Measurements from ENCODE around the gene PDSS2. TPM values are rescaled to one million over a fixed set of nuclear protein-coding genes. Genes with fewer than 3 reads are reported as not detected.

Gene PDSS2
- polyA plus RNA-seq, 1 of the 3 experiments (the other 2 are of a cell fraction): 5.6 TPM

GRCh38 chr6:107271208-107271790 is 188.1 kb downstream of the PDSS2 start:
- no peaks in the 10 kb centered on the region; a peak in 1 of 4 replicates for H3K4me1 ChIP-seq (ENCODE audit: control insufficient read depth in 1 of 2, insufficient read depth in 2 of 2, low read depth in 1 of 2, low read length in 1 of 2)
- TF ChIP-seq NRF1 (IDR thresholded peaks at IDR 0.05; ENCODE audit: low read depth, low read length) (no peak), ZBTB33 (IDR thresholded peaks at IDR 0.05; ENCODE audit: borderline replicate concordance, low read depth) (no peak), POLR2AphosphoS5 (IDR thresholded peaks at IDR 0.05; ENCODE audit: low read depth, low read length) (no peak), SIN3A (IDR thresholded peaks at IDR 0.05; ENCODE audit: borderline replicate concordance, low read depth, low read length) (no peak)
- H3K9me2 ChIP-seq: no peaks in the 10 kb centered on the region
- POLR2A ChIA-PET: no interaction called here
- no peak overlapping the region for H3K4me3 ChIP-seq (ENCODE audit: low read depth in 2 of 2, low read length in 1 of 2)
- no peak for DNase-seq
- no peak overlapping the region for H3K9ac ChIP-seq
- H2AFZ ChIP-seq (ENCODE audit: low read depth): no peak overlapping the region
- H3K4me2 ChIP-seq: no peak overlapping the region
- H3K79me2 ChIP-seq (ENCODE audit: insufficient read depth): no peaks in the 10 kb centered on the region
- H3K9me3 ChIP-seq: no peaks in the 10 kb centered on the region
- no peak overlapping the region for H3K27ac ChIP-seq (ENCODE audit: low read depth in 2 of 2, low read length in 1 of 2)
- H4K20me1 ChIP-seq (ENCODE audit: insufficient read depth): no peaks in the 10 kb centered on the region
- CTCF ChIA-PET: no interaction called here
- no peaks in the 10 kb centered on the region for H3K36me3 ChIP-seq (replicated peaks in 1 of 2; ENCODE audit: control insufficient read depth in 1 of 2, insufficient read depth in 2 of 2, low read length in 1 of 2)
- H3K27me3 ChIP-seq (ENCODE audit: insufficient read depth): no peaks in the 10 kb centered on the region
- H3F3A ChIP-seq (replicated peaks; ENCODE audit: insufficient read depth): no peaks in the 10 kb centered on the region

GRCh38 chr6:107267634-107268033 is 191.7 kb downstream of the PDSS2 start:
- no peak overlapping the region for H3K9ac ChIP-seq
- ChIA-PET CTCF (interaction anchor here (1.0 kb wide), 1 partner anchor 50 kb away, joined by 3 read pairs; no protein-coding TSS in a partner anchor), POLR2A (no interaction called here)
- H3F3A ChIP-seq (replicated peaks; ENCODE audit: insufficient read depth): peaks cover 7% of the 10 kb centered on the region
- H3K4me1 ChIP-seq (ENCODE audit: control insufficient read depth in 1 of 2, insufficient read depth in 2 of 2, low read depth in 1 of 2, low read length in 1 of 2): peaks cover 9 to 15% of the 10 kb centered on the region in 2 experiments; a peak in 3 of 4 replicates
- H3K27me3 ChIP-seq (ENCODE audit: insufficient read depth): no peaks in the 10 kb centered on the region
- no peak overlapping the region for H3K27ac ChIP-seq (ENCODE audit: low read depth in 2 of 2, low read length in 1 of 2)
- DNase-seq: no peak
- H3K9me3 ChIP-seq: no peaks in the 10 kb centered on the region
- H3K9me2 ChIP-seq: no peaks in the 10 kb centered on the region
- TF ChIP-seq JUND (IDR thresholded peaks at IDR 0.05) (no peak), POLR2AphosphoS5 (IDR thresholded peaks at IDR 0.05; ENCODE audit: low read depth, low read length) (no peak), USF1 (IDR thresholded peaks at IDR 0.05; ENCODE audit: borderline replicate concordance, low read depth) (no peak), PBX3 (IDR thresholded peaks at IDR 0.05) (no peak), MEF2A (IDR thresholded peaks at IDR 0.05; ENCODE audit: borderline replicate concordance, low read depth) (no peak), NRF1 (IDR thresholded peaks at IDR 0.05; ENCODE audit: low read depth, low read length) (no peak), ZBTB33 (IDR thresholded peaks at IDR 0.05; ENCODE audit: borderline replicate concordance, low read depth) (no peak), FOXJ3 (CRISPR knock-in tag; IDR thresholded peaks at IDR 0.05) (no peak), RAD21 (IDR thresholded peaks at IDR 0.05; ENCODE audit: low read length) (no peak), USF2 (IDR thresholded peaks at IDR 0.05; ENCODE audit: borderline replicate concordance, low read depth, low read length) (no peak), RCOR1 (IDR thresholded peaks at IDR 0.05; ENCODE audit: low read length) (no peak), EP300 (IDR thresholded peaks at IDR 0.05; ENCODE audit: borderline replicate concordance in 1 of 2, low read depth in 1 of 2, low read length in 1 of 2) (no peak), SMC3 (IDR thresholded peaks at IDR 0.05; ENCODE audit: low read depth, low read length) (no peak)
- TF ChIP-seq, protein P1, sequence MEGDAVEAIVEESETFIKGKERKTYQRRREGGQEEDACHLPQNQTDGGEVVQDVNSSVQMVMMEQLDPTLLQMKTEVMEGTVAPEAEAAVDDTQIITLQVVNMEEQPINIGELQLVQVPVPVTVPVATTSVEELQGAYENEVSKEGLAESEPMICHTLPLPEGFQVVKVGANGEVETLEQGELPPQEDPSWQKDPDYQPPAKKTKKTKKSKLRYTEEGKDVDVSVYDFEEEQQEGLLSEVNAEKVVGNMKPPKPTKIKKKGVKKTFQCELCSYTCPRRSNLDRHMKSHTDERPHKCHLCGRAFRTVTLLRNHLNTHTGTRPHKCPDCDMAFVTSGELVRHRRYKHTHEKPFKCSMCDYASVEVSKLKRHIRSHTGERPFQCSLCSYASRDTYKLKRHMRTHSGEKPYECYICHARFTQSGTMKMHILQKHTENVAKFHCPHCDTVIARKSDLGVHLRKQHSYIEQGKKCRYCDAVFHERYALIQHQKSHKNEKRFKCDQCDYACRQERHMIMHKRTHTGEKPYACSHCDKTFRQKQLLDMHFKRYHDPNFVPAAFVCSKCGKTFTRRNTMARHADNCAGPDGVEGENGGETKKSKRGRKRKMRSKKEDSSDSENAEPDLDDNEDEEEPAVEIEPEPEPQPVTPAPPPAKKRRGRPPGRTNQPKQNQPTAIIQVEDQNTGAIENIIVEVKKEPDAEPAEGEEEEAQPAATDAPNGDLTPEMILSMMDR (IDR thresholded peaks at IDR 0.05): no peak
- no peaks in the 10 kb centered on the region for H3K36me3 ChIP-seq (replicated peaks in 1 of 2; ENCODE audit: control insufficient read depth in 1 of 2, insufficient read depth in 2 of 2, low read length in 1 of 2)
- H3K79me2 ChIP-seq (ENCODE audit: insufficient read depth): no peaks in the 10 kb centered on the region
- H3K4me3 ChIP-seq (ENCODE audit: low read depth in 2 of 2, low read length in 1 of 2): no peak overlapping the region
- H2AFZ ChIP-seq (ENCODE audit: low read depth): no peak overlapping the region
- no peaks in the 10 kb centered on the region for H4K20me1 ChIP-seq (ENCODE audit: insufficient read depth)
- 97% methylated on average over 1 of the region's 1 CpG for WGBS (ENCODE audit: low lambda C conversion rate)
- no peak overlapping the region for H3K4me2 ChIP-seq
